Measurements from ENCODE around the gene TRMT2A.

- TF ChIP-seq CTCF (IDR thresholded peaks at IDR 0.05 in 4 of 5, conservative IDR thresholded peaks at IDR 0.05 in 1 of 5) (no peak), POLR2A (IDR thresholded peaks at IDR 0.05) (no peak)
These were observed 41.5 kb upstream of the TRMT2A start for GRCh38 chr22:20158391-20159036.
